Smooth muscle cell (in vitro differentiated cells): Measurements from ENCODE around the gene UBE2E1. TPM values are rescaled to one million over a fixed set of nuclear protein-coding genes. Genes with fewer than 3 reads are reported as not detected.

Experiments used
- DNase-seq: peaks from one replicate; lab custom pipeline; 2025; ENCODE audit not compliant: unreplicated experiment; lab: John Stamatoyannopoulos, UW
- H2AFZ ChIP-seq: fragments of 200-600 bp; sonication (generic); 2 replicates; pipeline ENCODE4 v1.6.0; 2016; ENCODE audit warnings: antibody characterized with exemption, low read depth, mild to moderate bottlenecking
- H3F3A ChIP-seq: fragments of 200-600 bp; sonication (generic); 2 replicates; pipeline ENCODE4 v1.6.0; 2017; ENCODE audit warnings: antibody characterized with exemption, low read depth
- H3K27ac ChIP-seq: fragments of 200-600 bp; sonication (generic); 2 replicates; pipeline ENCODE4 v1.5.1; 2016; ENCODE audit warnings: low read depth, mild to moderate bottlenecking
- H3K27me3 ChIP-seq: fragments of 200-600 bp; sonication (generic); 2 replicates; pipeline ENCODE4 v1.6.1; 2016; ENCODE audit warnings: low read depth, mild to moderate bottlenecking
- H3K36me3 ChIP-seq: fragments of 200-600 bp; sonication (generic); 2 replicates; pipeline ENCODE4 v1.5.1; 2016; ENCODE audit warnings: low read depth
- H3K4me1 ChIP-seq: fragments of 200-600 bp; sonication (generic); 2 replicates; pipeline ENCODE4 v1.5.1; 2016; ENCODE audit warnings: low read depth
- H3K4me2 ChIP-seq: fragments of 200-600 bp; sonication (generic); 2 replicates; pipeline ENCODE4 v1.6.0; 2016; ENCODE audit warnings: mild to moderate bottlenecking
- H3K4me3 ChIP-seq: fragments of 200-600 bp; sonication (generic); 2 replicates; pipeline ENCODE4 v1.5.1; 2016; ENCODE audit warnings: mild to moderate bottlenecking
- H3K79me2 ChIP-seq: fragments of 200-600 bp; sonication (generic); 2 replicates; pipeline ENCODE4 v1.6.0; 2016; ENCODE audit warnings: low read depth, mild to moderate bottlenecking
- H3K9ac ChIP-seq: fragments of 200-600 bp; sonication (generic); 2 replicates; pipeline ENCODE4 v1.6.0; 2016; ENCODE audit warnings: low read depth
- H3K9me3 ChIP-seq: fragments of 200-600 bp; sonication (generic); replicated peaks from 2 replicates; pipeline ENCODE4 v1.5.1; 2016; ENCODE audit warnings: low read depth
- H4K20me1 ChIP-seq: fragments of 200-600 bp; sonication (generic); 2 replicates; pipeline ENCODE4 v1.6.0; 2016; ENCODE audit warnings: low read depth
- CTCF ChIP-seq: fragments of 200-600 bp; sonication (generic); IDR thresholded peaks from 2 replicates; pipeline ENCODE4 v1.5.1; 2017; ENCODE audit warnings: borderline replicate concordance, mild to moderate bottlenecking, antibody characterized with exemption; ENCODE audit not compliant: insufficient read depth, poor library complexity, severe bottlenecking
- WGBS: methylation state at CpG from one replicate; pipeline ENCODE4 v1.1.7; 2016; ENCODE audit warnings: low lambda C conversion rate; 5-methylcytosine and 5-hydroxymethylcytosine counted together
- polyA plus RNA-seq: library from polyadenylated mRNA; unstranded; fragments of >200 nt; fragmentation: Nextera tagmentation; extraction: Ambion mirVana; gene quantifications from 2 replicates; pipeline ENCODE4 v1.2.1, GENCODE V29; 2016
- total RNA-seq: library from RNA; depleted of rRNA; stranded (reverse); fragments of >200 nt; gene quantifications from 2 replicates; pipeline ENCODE4 v1.2.3, GENCODE V29; 2014

Gene UBE2E1
- total and polyA plus RNA-seq, 2 experiments from 2014 or later, result 13.3 to 128 TPM

- Histone ChIP-seq H3K9me3 (no peaks in the 10 kb centered on the region), H3K4me2 (no peak overlapping the region), H3K27me3 (no peaks in the 10 kb centered on the region), H3K27ac (no peak overlapping the region), H3K36me3 (no peaks in the 10 kb centered on the region), H2AFZ (no peak overlapping the region), H3K4me1 (peaks cover 41% of the 10 kb centered on the region), H4K20me1 (peaks cover 99% of the 10 kb centered on the region), H3K4me3 (no peak overlapping the region), H3F3A (peaks cover 7% of the 10 kb centered on the region), H3K79me2 (peaks cover 74% of the 10 kb centered on the region), H3K9ac (no peak overlapping the region)
- WGBS, result 97% methylated on average over 9 of the region's 9 CpGs
- DNase-seq, result no peak
- TF ChIP-seq CTCF, result no peak
Measured at GRCh38 chr3:23861689-23862088, 55.9 kb downstream of the UBE2E1 start.

GRCh38 chr3:23863060-23863459, 57.3 kb downstream of the UBE2E1 start:
- DNase-seq, result no peak
- no peak overlapping the region for H2AFZ ChIP-seq
- no peak overlapping the region for H3K9ac ChIP-seq
- H3K27me3 ChIP-seq, result no peaks in the 10 kb centered on the region
- TF ChIP-seq CTCF, result no peak
- 97% methylated on average over 1 of the region's 1 CpG for WGBS
- H3K79me2 ChIP-seq, result peaks cover 82% of the 10 kb centered on the region
- no peaks in the 10 kb centered on the region for H3K36me3 ChIP-seq
- peaks cover 35% of the 10 kb centered on the region for H3K4me1 ChIP-seq
- peaks cover 99% of the 10 kb centered on the region for H4K20me1 ChIP-seq
- H3K4me3 ChIP-seq, result no peak overlapping the region
- no peak overlapping the region for H3K4me2 ChIP-seq
- peaks cover 7% of the 10 kb centered on the region for H3F3A ChIP-seq
- H3K27ac ChIP-seq, result no peak overlapping the region
- no peaks in the 10 kb centered on the region for H3K9me3 ChIP-seq

- Histone ChIP-seq H3K4me3 (no peak overlapping the region), H3K4me1 (peaks cover 24% of the 10 kb centered on the region), H2AFZ (no peak overlapping the region), H3F3A (peaks cover 7% of the 10 kb centered on the region), H3K27ac (no peak overlapping the region), H3K36me3 (no peaks in the 10 kb centered on the region), H3K27me3 (no peaks in the 10 kb centered on the region), H4K20me1 (peaks cover 97% of the 10 kb centered on the region), H3K79me2 (peaks cover 85% of the 10 kb centered on the region), H3K9ac (no peak overlapping the region), H3K9me3 (no peaks in the 10 kb centered on the region), H3K4me2 (no peak overlapping the region)
- no peak for DNase-seq
- no peak for TF ChIP-seq CTCF
- 91% methylated on average over 1 of the region's 1 CpG for WGBS
Measured at GRCh38 chr3:23864931-23865330, 59.2 kb downstream of the UBE2E1 start.

GRCh38 chr3:23865595-23866396, 60.0 kb downstream of the UBE2E1 start:
- H3K27ac ChIP-seq, result no peak overlapping the region

More at GRCh38 chr3:23865595-23866396, 60.0 kb downstream of the UBE2E1 start:
- no peak overlapping the region for H3K9ac ChIP-seq
- peaks cover 24% of the 10 kb centered on the region for H3K4me1 ChIP-seq
- peaks cover 7% of the 10 kb centered on the region for H3F3A ChIP-seq
- no peak overlapping the region for H3K4me2 ChIP-seq
- H3K36me3 ChIP-seq, result no peaks in the 10 kb centered on the region
- WGBS, result 65% methylated on average over 6 of the region's 6 CpGs
- H3K79me2 ChIP-seq, result peaks cover 82% of the 10 kb centered on the region
- no peaks in the 10 kb centered on the region for H3K27me3 ChIP-seq
- H2AFZ ChIP-seq, result no peak overlapping the region
- H3K9me3 ChIP-seq, result no peaks in the 10 kb centered on the region
- no peak for TF ChIP-seq CTCF
- DNase-seq, result no peak
- peaks cover 93% of the 10 kb centered on the region for H4K20me1 ChIP-seq
- H3K4me3 ChIP-seq, result no peak overlapping the region
